GM12878 (cell line): ENCODE results near the gene NELFB. TPM values are rescaled to one million over a fixed set of nuclear protein-coding genes. Genes with fewer than 3 reads are reported as not detected.

ENCODE experiments used
- ATAC-seq: fragments of 200-7000 bp; cut with Tn5 transposase; 3 replicates; pipeline ENCODE4 v1.9.1; 2020; ENCODE audit warnings: mild to moderate bottlenecking, moderate library complexity
- BruUV-seq: library from RNA; stranded (reverse); fragments of 400-500 nt; replicated peaks from 2 replicates; lab custom pipeline; 2021; lab: Mats Ljungman, UMichigan
- CTCF ChIA-PET: fragments of 300-600 bp; sonication (Branson Sonifier 250); formaldehyde crosslinking; extraction: SDS; loops from one replicate; lab custom pipeline; 2021; ENCODE audit warnings: inconsistent platforms; lab: Yijun Ruan, JAX
- POLR2A ChIA-PET: fragments of 350-600 bp; formaldehyde crosslinking; extraction: SDS; loops from one replicate; lab custom pipeline; 2021; ENCODE audit warnings: inconsistent platforms; lab: Charles Lee
- RAD21 ChIA-PET: fragments of 300-600 bp; sonication (Branson Sonifier 250); formaldehyde crosslinking; loops from one replicate; lab custom pipeline; 2023; ENCODE audit warnings: antibody characterized with exemption; ENCODE audit not compliant: unreplicated experiment; lab: Charles Lee
- SMC1A ChIA-PET: fragments of 300-600 bp; sonication (Branson Sonifier 250); formaldehyde crosslinking; loops from one replicate; lab custom pipeline; 2023; ENCODE audit not compliant: unreplicated experiment, uncharacterized antibody; lab: Charles Lee
- DNase-seq: peaks from one replicate; pipeline ENCODE4 v3.0.0-alpha.2; 2011; ENCODE audit warnings: low read depth, low spot score
- FAIRE-seq: peaks from 3 replicates; lab custom pipeline; 2011; peaks lifted over from hg19 to GRCh38; lab: Jason Lieb, UNC
- H2AFZ ChIP-seq: 2 replicates; pipeline ENCODE4 v1.6.0; 2011; ENCODE audit warnings: low read depth, low read length, control low read depth; ENCODE audit not compliant: control insufficient read depth
- H3K27ac ChIP-seq: 2 replicates; pipeline ENCODE4 v1.5.1; 2011; ENCODE audit warnings: control low read depth; ENCODE audit not compliant: control insufficient read depth, insufficient read depth
- H3K27me3 ChIP-seq, 2 experiments: replicated peaks in 1 of 2; 2 replicates each; pipeline versions ENCODE4 v1.6.0 to v1.6.1; 2011; ENCODE audit warnings: low read length in 1 of 2; ENCODE audit not compliant: control insufficient read depth in 2 of 2, insufficient read depth in 2 of 2
- H3K36me3 ChIP-seq, 2 experiments: 2 replicates each; pipeline ENCODE4 v1.5.1; 2011; ENCODE audit warnings: low read length in 1 of 2; ENCODE audit not compliant: control insufficient read depth in 2 of 2, insufficient read depth in 2 of 2
- H3K4me1 ChIP-seq: 2 replicates; pipeline ENCODE4 v1.6.1; 2011; ENCODE audit warnings: mild to moderate bottlenecking, low read length, moderate library complexity, mixed read lengths; ENCODE audit not compliant: control insufficient read depth, insufficient read depth
- H3K4me2 ChIP-seq: 2 replicates; pipeline ENCODE4 v1.6.0; 2011; ENCODE audit warnings: control low read depth; ENCODE audit not compliant: control insufficient read depth, insufficient read depth
- H3K4me3 ChIP-seq: fragments of 200-600 bp; sonication (generic); 2 replicates; pipeline ENCODE4 v1.5.1; 2016
- H3K79me2 ChIP-seq: 2 replicates; pipeline ENCODE4 v1.6.0; 2011; ENCODE audit warnings: low read length; ENCODE audit not compliant: control insufficient read depth, insufficient read depth
- H3K9ac ChIP-seq: 2 replicates; pipeline ENCODE4 v1.8.0; 2011; ENCODE audit warnings: low read length, control low read depth, mixed read lengths; ENCODE audit not compliant: control insufficient read depth, insufficient read depth
- H3K9me3 ChIP-seq: replicated peaks from 3 replicates; pipeline ENCODE4 v1.5.1; 2011; ENCODE audit warnings: mild to moderate bottlenecking, low read length; ENCODE audit not compliant: control insufficient read depth, insufficient read depth
- H4K20me1 ChIP-seq: 2 replicates; pipeline ENCODE4 v1.6.0; 2011; ENCODE audit not compliant: control insufficient read depth, insufficient read depth
- ASH2L ChIP-seq: fragments of 300-600, 200-600 bp; sonication (generic); IDR thresholded peaks from 2 replicates; pipeline ENCODE4 v1.6.1; 2017; ENCODE audit warnings: low read depth, mild to moderate bottlenecking, borderline replicate concordance
- NBN ChIP-seq: fragments of 450-650 bp; IDR thresholded peaks from 2 replicates; pipeline ENCODE4 v1.6.1; 2016
- POU2F2 ChIP-seq: IDR thresholded peaks from 3 replicates; pipeline ENCODE4 v1.6.1; 2011; ENCODE audit warnings: low read depth, mild to moderate bottlenecking, low read length, borderline replicate concordance
- WGBS: methylation state at CpG from one replicate; pipeline ENCODE4 v1.1.6; 2016; ENCODE audit warnings: low lambda C conversion rate; ENCODE audit not compliant: insufficient replicate concordance, insufficient coverage; ENCODE audit errors: missing lambda C conversion rate; 5-methylcytosine and 5-hydroxymethylcytosine counted together
- in situ Hi-C: fragments of 300-500 bp; cut with MboI; formaldehyde crosslinking; loops from 9 replicates; pipeline ENCODE4 v1.14.3; 2018; ENCODE audit warnings: mixed read lengths
- intact Hi-C: fragments of 100-400 bp; cut with micrococcal nuclease; formaldehyde crosslinking; loops from one replicate; pipeline ENCODE4 v1.14.2; 2022; ENCODE audit not compliant: unreplicated experiment
- polyA plus RNA-seq, 11 experiments: library from polyadenylated mRNA; depleted of rRNA in 4 of 11; unstranded in 6 of 11; stranded (reverse) in 5 of 11; fragments of >200 nt; fragmentation: Nextera tagmentation in 4 of 11; fragmentation: Illumina TruSeq in 1 of 11; extraction: Ambion mirVana in 4 of 11; extraction: Trizol in 1 of 11; gene quantifications; 1 replicate in 1 of 11; 2 replicates in 10 of 11; pipeline versions ENCODE4 v1.2.1 to v1.2.3, GENCODE V29; 2011 to 2016; ENCODE audit warnings: inconsistent platforms in 2 of 11, missing spikeins in 2 of 11, low read depth in 1 of 11
- total RNA-seq, 4 experiments: library from RNA; depleted of rRNA in 3 of 4; stranded (reverse); fragments of >200 nt in 3 of 4; fragmentation: Illumina TruSeq in 1 of 4; extraction: Trizol in 1 of 4; gene quantifications; 2 replicates each; pipeline versions ENCODE4 v1.2.1 to v1.2.3, GENCODE V29; 2013 to 2021
- TF ChIP-seq, protein P1 (sequence below): fragments of 450-650 bp; conservative IDR thresholded peaks from 2 replicates; pipeline ENCODE4 v1.6.1; 2017; ENCODE audit warnings: mild to moderate bottlenecking, moderate library complexity

The NELFB gene
- total and polyA plus RNA-seq, 10 of the 15 experiments (the other 5 are each of a cell fraction or from before 2014, with no cell fraction given): 0.19 to 63.4 (median 30.9) TPM

DNA sequence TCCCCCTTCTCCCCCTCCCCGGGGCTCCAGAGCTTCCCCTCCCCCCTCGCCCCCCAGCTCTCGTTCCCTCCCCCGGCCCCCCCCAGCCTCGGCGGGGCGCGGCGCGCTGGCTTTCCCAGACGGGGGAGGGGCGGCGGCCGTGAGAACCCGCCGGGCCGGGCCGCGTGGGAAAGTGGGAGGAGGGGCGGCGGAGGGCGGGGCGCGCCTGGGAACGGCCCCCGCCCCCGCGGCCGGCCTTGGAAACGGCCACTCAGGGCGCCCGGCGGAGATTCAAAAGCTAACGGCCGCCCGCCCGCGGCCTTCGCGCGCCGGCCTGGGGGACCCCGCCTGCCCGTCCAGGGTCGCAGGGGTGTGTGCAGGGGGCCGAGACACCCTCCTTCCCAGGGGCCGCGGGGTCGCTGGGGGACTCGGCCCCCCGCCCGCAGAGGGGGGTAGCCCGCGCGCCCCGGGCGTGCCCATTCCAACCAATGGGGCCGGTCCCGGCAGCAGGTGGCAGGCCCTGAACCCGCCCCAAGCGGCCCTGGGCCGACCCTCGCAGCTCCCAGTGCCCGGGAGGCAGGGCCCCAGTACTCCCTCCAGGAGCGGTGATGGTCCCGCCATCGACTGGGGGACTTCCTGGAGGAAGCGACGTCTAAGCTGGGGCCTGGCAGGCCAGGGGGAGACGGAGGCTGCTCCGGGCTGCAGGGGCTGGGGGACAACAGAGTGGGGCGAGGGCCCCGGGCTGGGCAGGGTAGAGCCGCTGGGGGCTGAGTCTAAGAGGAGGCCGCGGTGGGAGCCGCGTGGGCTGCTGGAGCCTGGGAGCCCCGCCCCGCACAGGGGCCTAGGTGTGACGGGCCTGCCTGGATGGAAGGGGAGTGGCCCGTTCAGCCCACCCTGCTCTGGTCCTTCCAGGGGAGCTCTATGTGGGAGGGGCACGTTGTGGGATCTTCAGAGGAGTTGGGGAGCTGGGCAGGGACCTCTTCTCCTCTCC is 61.2 kb downstream of the NELFB start (continued):
- TF ChIP-seq, protein P1, sequence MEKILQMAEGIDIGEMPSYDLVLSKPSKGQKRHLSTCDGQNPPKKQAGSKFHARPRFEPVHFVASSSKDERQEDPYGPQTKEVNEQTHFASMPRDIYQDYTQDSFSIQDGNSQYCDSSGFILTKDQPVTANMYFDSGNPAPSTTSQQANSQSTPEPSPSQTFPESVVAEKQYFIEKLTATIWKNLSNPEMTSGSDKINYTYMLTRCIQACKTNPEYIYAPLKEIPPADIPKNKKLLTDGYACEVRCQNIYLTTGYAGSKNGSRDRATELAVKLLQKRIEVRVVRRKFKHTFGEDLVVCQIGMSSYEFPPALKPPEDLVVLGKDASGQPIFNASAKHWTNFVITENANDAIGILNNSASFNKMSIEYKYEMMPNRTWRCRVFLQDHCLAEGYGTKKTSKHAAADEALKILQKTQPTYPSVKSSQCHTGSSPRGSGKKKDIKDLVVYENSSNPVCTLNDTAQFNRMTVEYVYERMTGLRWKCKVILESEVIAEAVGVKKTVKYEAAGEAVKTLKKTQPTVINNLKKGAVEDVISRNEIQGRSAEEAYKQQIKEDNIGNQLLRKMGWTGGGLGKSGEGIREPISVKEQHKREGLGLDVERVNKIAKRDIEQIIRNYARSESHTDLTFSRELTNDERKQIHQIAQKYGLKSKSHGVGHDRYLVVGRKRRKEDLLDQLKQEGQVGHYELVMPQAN: peak; percentile 82
- peak; percentile 53 for TF ChIP-seq NBN
- TF ChIP-seq, all 136 proteins: peak for 31

DNA sequence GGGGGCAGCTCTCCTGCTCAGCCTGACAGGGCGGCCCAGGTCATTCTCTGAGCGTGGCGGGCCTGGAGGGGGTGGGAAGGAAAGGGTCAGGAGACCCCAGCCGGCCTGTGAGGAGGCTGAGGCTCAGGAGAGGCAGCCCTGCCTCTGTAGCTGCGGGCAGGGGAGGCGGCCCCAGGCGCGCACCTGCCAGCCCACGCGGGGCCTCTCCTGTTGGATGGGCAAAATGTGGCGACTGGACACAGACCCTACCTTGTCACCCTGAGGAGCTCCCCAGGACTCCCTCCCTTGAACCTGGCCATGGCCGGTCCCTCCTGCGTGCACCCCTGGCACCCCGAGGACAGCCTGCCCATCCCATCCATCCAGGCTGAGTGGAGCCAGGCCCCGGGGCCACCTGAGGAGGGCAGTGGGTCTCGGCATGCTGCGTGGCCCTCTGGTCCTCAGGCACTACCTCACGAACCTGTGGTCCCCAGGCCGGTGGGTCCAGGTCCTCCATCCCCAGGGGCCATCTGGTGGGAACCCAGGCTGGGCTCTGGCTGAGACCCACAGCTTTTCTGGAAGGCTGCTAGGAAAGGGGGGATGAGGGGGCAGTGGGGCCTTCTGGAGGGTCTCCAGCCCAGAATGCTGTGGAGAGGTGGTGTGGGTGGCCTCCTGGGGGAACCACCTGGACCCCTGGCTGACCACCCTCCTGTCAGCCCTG is 62.0 kb downstream of the NELFB start:
- ATAC-seq: no peak
- ChIA-PET POLR2A (interaction anchor here (1.4 to 2.2 kb wide), 5 partner anchors 7 to 95 kb away, joined by 4 to 19 read pairs (median 9); partner anchors contain the start of genes NRARP and TUBB4B), CTCF (interaction anchor here (0.6 to 1.6 kb wide), 4 partner anchors 14 to 85 kb away, joined by 3 to 9 read pairs (median 3); partner anchors contain the start of gene NRARP), RAD21 (interaction anchor here (3.5 kb wide), 1 partner anchor 15 kb away, joined by 20 read pairs; the partner anchor contains the start of gene NRARP)
- peaks cover 5% of the 10 kb centered on the region for H3K4me1 ChIP-seq
- no peaks in the 10 kb centered on the region for H3K36me3 ChIP-seq
- H2AFZ ChIP-seq: no peak overlapping the region
- H3K9ac ChIP-seq: 0 out of 2 replicates have a peak overlapping the region, but pooled peaks have one; percentile 72
- H3K27me3 ChIP-seq: no peaks in the 10 kb centered on the region
- TF ChIP-seq ASH2L: no peak
- TF ChIP-seq POU2F2: no peak
- TF ChIP-seq, all 136 proteins: peak for 0
- H3K9me3 ChIP-seq: no peaks in the 10 kb centered on the region; the same call in 2 of the 3 replicates
- 75% methylated on average over 19 of the region's 19 CpGs for WGBS
- no peaks in the 10 kb centered on the region for H4K20me1 ChIP-seq
- SMC1A ChIA-PET: interaction anchor here (1.4 to 1.8 kb wide), 2 partner anchors 15 to 30 kb away, joined by 3 to 8 read pairs; partner anchors contain the start of gene NRARP
- peak overlapping the region; percentile 50; the same call in 1 of the 2 replicates for H3K4me3 ChIP-seq
- no peak overlapping the region for H3K4me2 ChIP-seq
- H3K79me2 ChIP-seq: no peaks in the 10 kb centered on the region
- no peak for DNase-seq
- BruUV-seq: no TSS peak
- H3K27ac ChIP-seq: no peak overlapping the region
- intact Hi-C loops (no loop called here), in situ Hi-C loops (no loop called here)
- FAIRE-seq: no peak
